GM21786 (cell line): ENCODE data around the gene TCF7.

Source experiments
- ATAC-seq: cut with Tn5 transposase; IDR thresholded peaks from one replicate; pipeline ENCODE4 v1.9.1; 2021; ENCODE audit not compliant: unreplicated experiment

TCF7 gene

GRCh38 chr5:134113363-134113889 is 1.1 kb upstream of the TCF7 start:
- ATAC-seq, result no peak

- ATAC-seq, result no peak
Measured at GRCh38 chr5:134114886-134115805, 665 bp downstream of the TCF7 start.

GRCh38 chr5:134115806-134116175 is 1.3 kb downstream of the TCF7 start:
- no peak for ATAC-seq

- no peak for ATAC-seq
Measured at GRCh38 chr5:134116286-134116685, 1.8 kb downstream of the TCF7 start.

- no peak for ATAC-seq
Measured at GRCh38 chr5:134116789-134117761, 2.6 kb downstream of the TCF7 start.

- ATAC-seq, result no peak
Measured at GRCh38 chr5:134118212-134118835, 3.8 kb downstream of the TCF7 start.

- no peak for ATAC-seq
Measured at GRCh38 chr5:134119720-134120119, 5.2 kb downstream of the TCF7 start.

- no peak for ATAC-seq
Measured at GRCh38 chr5:134120386-134121138, 6.1 kb downstream of the TCF7 start.

GRCh38 chr5:134122530-134122929 is 8.0 kb downstream of the TCF7 start:
- no peak for ATAC-seq

GRCh38 chr5:134123360-134123759 is 8.9 kb downstream of the TCF7 start:
- ATAC-seq, result no peak

- no peak for ATAC-seq
Measured at GRCh38 chr5:134124289-134125038, 10.0 kb downstream of the TCF7 start.

GRCh38 chr5:134125039-134126015 is 10.8 kb downstream of the TCF7 start:
- ATAC-seq, result no peak

- ATAC-seq, result no peak
Measured at GRCh38 chr5:134127376-134127861, 12.9 kb downstream of the TCF7 start.

GRCh38 chr5:134127988-134128647 is 13.6 kb downstream of the TCF7 start:
- ATAC-seq, result no peak

- no peak for ATAC-seq
Measured at GRCh38 chr5:134128648-134128995, 14.1 kb downstream of the TCF7 start.

- no peak for ATAC-seq
Measured at GRCh38 chr5:134129411-134130238, 15.1 kb downstream of the TCF7 start.
